ENCODE measurements around the gene NRCAM.

NRCAM gene

DNA sequence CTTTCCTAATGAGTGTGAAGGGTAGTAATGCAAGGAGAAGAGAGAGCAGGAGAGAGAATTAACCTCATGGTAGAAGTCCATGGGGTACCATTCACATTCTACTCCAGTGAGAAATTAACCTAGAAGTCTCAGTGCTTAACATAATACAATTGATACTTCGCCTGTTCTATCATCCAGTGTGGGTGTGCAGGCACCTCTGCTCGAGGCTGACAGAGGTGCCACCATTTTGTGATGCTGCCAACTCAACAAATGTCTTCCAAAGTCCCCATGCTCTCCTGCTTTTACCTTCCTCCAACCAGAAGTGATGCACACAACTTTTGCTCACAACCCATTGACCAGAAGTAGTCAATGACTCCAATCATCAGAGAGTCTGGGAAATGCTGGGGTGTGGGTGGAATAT lies 207.8 kb downstream of the NRCAM start:
- H3K4me3 ChIP-seq (ENCODE audit: low read length) = no peak overlapping the region
- TF ChIP-seq CTCF (conservative IDR thresholded peaks at IDR 0.05; ENCODE audit: low read length) = no peak
- no peak for DNase-seq (ENCODE audit: low read depth)

GRCh38 chr7:108247614-108248013 lies 208.6 kb downstream of the NRCAM start:
- no peak for TF ChIP-seq CTCF (conservative IDR thresholded peaks at IDR 0.05; ENCODE audit: low read length)
- no peak overlapping the region for H3K4me3 ChIP-seq (ENCODE audit: low read length)
- no peak for DNase-seq (ENCODE audit: low read depth)

GRCh38 chr7:108246227-108246837 lies 209.9 kb downstream of the NRCAM start:
- no peak overlapping the region for H3K4me3 ChIP-seq (ENCODE audit: low read length)
- peak; percentile 95 for DNase-seq (ENCODE audit: low read depth)
- TF ChIP-seq CTCF (conservative IDR thresholded peaks at IDR 0.05; ENCODE audit: low read length) = no peak; the same call in 1 of the 2 replicates

DNA sequence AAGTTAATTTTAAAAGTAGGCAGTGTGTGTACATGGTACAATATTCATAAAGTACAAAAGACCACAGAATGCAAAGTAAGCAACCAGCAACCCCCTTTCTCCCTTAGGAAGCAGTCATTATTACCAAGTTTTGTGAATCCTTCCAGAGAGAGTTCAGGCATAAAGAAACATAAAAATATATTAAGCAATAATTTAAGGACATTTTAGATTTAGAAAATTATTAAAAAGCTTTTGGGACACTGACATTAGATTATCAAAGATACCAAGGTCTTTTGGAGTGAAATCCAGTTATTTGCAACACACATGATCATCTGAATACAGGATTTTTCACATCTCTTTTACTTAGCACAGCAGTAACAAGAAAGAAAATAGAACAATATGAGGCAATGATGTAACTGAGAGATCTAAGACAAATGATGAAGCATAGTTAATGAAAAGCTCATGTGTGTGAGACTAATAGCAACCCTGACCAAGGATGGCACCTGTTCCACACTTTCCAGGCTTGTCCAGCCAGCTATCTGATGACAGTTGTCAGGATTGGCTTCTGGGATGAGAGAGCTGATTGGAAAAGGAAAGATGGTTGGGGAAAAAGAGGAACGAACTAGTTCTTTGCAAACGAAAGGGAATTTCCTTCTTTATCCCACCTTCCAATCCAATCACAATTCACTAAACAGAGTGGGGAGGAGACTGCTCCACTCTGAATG lies 210.6 kb downstream of the NRCAM start:
- H3K4me3 ChIP-seq (ENCODE audit: low read length) = no peak overlapping the region
- DNase-seq (ENCODE audit: low read depth) = no peak
- TF ChIP-seq CTCF (conservative IDR thresholded peaks at IDR 0.05; ENCODE audit: low read length) = no peak

GRCh38 chr7:108244110-108244509 lies 212.1 kb downstream of the NRCAM start:
- DNase-seq (ENCODE audit: low read depth) = no peak
- TF ChIP-seq CTCF (conservative IDR thresholded peaks at IDR 0.05; ENCODE audit: low read length) = no peak
- no peak overlapping the region for H3K4me3 ChIP-seq (ENCODE audit: low read length)

GRCh38 chr7:108239501-108240225 lies 216.6 kb downstream of the NRCAM start:
- TF ChIP-seq CTCF (conservative IDR thresholded peaks at IDR 0.05; ENCODE audit: low read length) = no peak
- no peak for DNase-seq (ENCODE audit: low read depth)
- H3K4me3 ChIP-seq (ENCODE audit: low read length) = no peak overlapping the region
